Activated naive CD4-positive, alpha-beta T cell treated with anti-CD3 and anti-CD28 coated beads, Interleukin-2, amount 10 ng/mL, durations not matched to agents 7 days and 5 days (primary cell): ENCODE results near the gene POLD1.

Source experiments
- CTCF ChIA-PET: fragments of 350-600 bp; sonication (Branson Sonifier 250); formaldehyde crosslinking; loops from one replicate; lab custom pipeline; 2021; ENCODE audit warnings: antibody characterized with exemption; lab: Charles Lee
- DNase-seq: peaks from one replicate; pipeline ENCODE4 v3.0.0-alpha.2; 2020
- H3K27ac Mint-ChIP-seq: one replicate; pipeline ENCODE4 v1.8.0; 2021; ENCODE audit warnings: mild to moderate bottlenecking, moderate library complexity, mixed read lengths
- H3K27me3 Mint-ChIP-seq: one replicate; pipeline ENCODE4 v1.8.0; 2021; ENCODE audit warnings: mild to moderate bottlenecking, mixed read lengths
- H3K36me3 Mint-ChIP-seq: one replicate; pipeline ENCODE4 v1.8.0; 2021; ENCODE audit warnings: mixed read lengths
- H3K4me1 Mint-ChIP-seq: one replicate; pipeline ENCODE4 v1.8.0; 2021; ENCODE audit warnings: mixed read lengths
- H3K4me3 Mint-ChIP-seq: one replicate; pipeline ENCODE4 v1.8.0; 2021; ENCODE audit warnings: mild to moderate bottlenecking, moderate library complexity, mixed read lengths
- H3K9me3 Mint-ChIP-seq: one replicate; pipeline ENCODE4 v1.8.0; 2021; ENCODE audit warnings: mixed read lengths

The POLD1 gene

DNA sequence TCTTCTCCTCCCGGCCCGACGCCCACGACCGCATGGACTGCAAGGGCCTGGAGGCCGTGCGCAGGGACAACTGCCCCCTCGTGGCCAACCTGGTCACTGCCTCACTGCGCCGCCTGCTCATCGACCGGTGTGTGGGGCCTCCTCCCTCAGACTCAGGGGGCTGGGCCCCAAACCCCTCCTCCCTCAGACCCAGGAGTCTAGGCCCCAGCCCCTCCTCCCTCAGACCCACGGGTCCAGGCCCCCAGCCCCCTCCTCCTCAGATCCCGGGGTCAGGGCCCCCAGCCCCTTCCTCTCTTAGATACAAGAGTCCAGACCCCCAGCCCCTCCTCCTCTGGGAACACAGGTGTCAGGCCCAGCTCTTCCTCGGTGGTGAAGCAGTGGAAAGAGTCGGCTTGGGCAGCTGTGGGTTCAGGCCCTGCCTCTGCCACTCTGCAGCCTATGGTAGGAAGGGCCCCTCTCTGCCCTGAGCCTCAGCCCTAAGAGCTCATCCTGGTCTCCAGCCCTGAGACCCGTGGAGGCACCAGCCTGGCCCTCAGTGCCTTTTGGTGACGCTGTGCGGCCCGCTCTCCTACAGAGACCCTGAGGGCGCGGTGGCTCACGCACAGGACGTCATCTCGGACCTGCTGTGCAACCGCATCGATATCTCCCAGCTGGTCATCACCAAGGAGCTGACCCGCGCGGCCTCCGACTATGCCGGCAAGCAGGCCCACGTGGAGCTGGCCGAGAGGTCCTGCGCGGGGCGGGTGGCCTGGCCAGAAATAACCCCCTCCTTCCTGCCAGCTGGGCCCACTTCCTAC is 30.9 kb downstream of the POLD1 start:
- Mint-ChIP-seq H3K4me3 (no peak overlapping the region), H3K9me3 (no peaks in the 10 kb centered on the region), H3K27me3 (peaks cover 17% of the 10 kb centered on the region), H3K36me3 (peaks cover 12% of the 10 kb centered on the region), H3K4me1 (peaks cover 2% of the 10 kb centered on the region), H3K27ac (no peak overlapping the region)
- DNase-seq = peak; percentile 78
- CTCF ChIA-PET = interaction anchor here (0.8 to 1.3 kb wide), 7 partner anchors 10 to 72 kb away, joined by 3 to 7 read pairs (median 3); no protein-coding TSS in a partner anchor

DNA sequence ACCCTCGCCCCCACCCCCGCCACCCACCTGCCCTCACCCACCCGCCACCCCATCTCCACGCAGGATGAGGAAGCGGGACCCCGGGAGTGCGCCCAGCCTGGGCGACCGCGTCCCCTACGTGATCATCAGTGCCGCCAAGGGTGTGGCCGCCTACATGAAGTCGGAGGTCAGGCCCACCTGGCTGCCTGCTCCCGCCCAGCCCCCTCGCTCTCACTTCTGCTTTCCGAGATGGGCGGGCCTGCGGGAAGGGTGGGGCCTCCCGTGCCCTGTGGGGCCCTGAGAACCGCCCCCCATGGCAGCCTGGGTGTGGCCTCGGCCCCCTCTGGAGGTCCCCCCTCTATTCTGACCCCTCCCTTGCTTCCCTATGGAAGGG is 31.5 kb downstream of the POLD1 start:
- Mint-ChIP-seq H3K9me3 (no peaks in the 10 kb centered on the region), H3K27me3 (peaks cover 17% of the 10 kb centered on the region), H3K4me3 (no peak overlapping the region), H3K36me3 (peaks cover 9% of the 10 kb centered on the region), H3K4me1 (peaks cover 5% of the 10 kb centered on the region), H3K27ac (no peak overlapping the region)
- DNase-seq = no peak
- CTCF ChIA-PET = interaction anchor here (0.8 to 1.3 kb wide), 7 partner anchors 9 to 72 kb away, joined by 3 to 7 read pairs (median 3); no protein-coding TSS in a partner anchor

DNA sequence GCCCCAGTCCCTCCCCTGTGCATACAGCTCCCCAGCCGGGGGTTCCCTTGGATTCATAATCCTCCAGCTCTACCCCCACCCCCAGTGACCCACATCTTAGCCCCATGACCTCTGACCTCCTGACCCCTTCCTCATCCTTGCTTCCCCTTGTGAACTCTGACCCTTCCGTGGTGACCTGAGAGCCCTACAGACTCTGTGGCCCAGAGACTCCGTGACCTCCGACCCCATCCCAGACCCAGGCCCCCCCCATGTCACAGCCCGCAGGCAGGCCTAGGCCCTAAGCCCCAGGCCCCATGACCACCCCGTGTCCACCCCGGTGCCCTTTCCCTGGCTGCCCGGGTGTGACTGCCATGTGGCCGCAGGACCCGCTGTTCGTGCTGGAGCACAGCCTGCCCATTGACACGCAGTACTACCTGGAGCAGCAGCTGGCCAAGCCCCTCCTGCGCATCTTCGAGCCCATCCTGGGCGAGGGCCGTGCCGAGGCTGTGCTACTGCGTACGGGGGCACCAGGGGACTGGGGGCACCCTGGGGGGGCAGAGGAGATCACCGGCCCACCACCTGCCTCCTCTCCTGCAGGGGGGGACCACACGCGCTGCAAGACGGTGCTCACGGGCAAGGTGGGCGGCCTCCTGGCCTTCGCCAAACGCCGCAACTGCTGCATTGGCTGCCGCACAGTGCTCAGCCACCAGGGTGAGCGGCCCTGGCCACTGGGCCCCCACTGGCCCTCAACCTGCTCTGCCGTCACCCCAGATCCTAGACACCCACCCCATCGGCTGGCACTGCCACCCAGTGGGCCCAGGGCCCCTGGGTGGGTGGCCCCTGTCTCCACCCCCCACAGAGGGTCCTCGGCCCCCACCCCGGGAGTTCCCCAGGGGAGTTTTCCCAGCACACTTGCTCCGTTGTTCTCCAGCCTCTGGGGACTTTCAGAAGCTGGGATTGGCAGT is 32.2 kb downstream of the POLD1 start:
- DNase-seq = no peak
- CTCF ChIA-PET = interaction anchor here (0.9 to 1.3 kb wide), 4 partner anchors 9 to 50 kb away, joined by 3 to 4 read pairs (median 3); no protein-coding TSS in a partner anchor
- H3K4me3 Mint-ChIP-seq = no peak overlapping the region
- H3K36me3 Mint-ChIP-seq = peaks cover 8% of the 10 kb centered on the region
- peaks cover 17% of the 10 kb centered on the region for H3K27me3 Mint-ChIP-seq
- H3K9me3 Mint-ChIP-seq = no peaks in the 10 kb centered on the region
- peaks cover 5% of the 10 kb centered on the region for H3K4me1 Mint-ChIP-seq
- H3K27ac Mint-ChIP-seq = no peak overlapping the region

DNA sequence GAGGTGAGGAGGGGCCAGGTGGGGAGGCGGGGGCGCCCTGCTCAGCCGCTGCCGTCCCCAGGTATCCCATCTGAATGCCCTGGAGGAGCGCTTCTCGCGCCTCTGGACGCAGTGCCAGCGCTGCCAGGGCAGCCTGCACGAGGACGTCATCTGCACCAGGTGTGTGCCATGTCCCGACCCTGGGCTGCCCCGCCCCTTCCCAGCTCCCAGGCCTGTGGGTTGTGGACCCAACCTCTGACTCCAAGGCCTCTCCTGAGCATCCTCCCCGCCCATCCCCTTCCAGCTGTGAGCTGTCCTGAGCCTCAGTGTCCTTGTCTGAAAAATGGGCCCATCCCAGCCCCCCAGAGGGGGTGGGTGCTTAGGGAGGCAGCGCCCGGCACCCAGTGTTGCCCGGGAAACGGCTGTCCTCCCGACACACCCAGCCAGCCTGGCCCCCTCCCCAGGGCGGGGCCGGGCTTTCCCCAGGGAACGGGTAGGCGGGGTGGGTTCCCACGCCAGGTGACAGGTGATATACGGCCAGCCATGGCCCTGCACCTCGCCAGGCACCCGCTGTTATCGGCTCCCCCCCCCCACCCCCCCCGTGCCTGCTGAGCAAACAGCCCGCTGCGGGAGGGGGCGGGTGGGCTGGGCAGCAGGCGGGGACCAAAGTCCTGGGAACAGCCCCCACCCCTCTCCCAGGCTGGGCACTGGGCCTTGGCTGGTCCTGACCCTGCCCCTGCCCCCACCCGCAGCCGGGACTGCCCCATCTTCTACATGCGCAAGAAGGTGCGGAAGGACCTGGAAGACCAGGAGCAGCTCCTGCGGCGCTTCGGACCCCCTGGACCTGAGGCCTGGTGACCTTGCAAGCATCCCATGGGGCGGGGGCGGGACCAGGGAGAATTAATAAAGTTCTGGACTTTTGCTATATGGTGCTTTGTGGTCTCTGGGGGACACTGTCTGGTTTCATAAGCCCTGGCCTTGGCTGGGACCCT is 33.2 kb downstream of the POLD1 start:
- H3K4me1 Mint-ChIP-seq = peaks cover 5% of the 10 kb centered on the region

DNA sequence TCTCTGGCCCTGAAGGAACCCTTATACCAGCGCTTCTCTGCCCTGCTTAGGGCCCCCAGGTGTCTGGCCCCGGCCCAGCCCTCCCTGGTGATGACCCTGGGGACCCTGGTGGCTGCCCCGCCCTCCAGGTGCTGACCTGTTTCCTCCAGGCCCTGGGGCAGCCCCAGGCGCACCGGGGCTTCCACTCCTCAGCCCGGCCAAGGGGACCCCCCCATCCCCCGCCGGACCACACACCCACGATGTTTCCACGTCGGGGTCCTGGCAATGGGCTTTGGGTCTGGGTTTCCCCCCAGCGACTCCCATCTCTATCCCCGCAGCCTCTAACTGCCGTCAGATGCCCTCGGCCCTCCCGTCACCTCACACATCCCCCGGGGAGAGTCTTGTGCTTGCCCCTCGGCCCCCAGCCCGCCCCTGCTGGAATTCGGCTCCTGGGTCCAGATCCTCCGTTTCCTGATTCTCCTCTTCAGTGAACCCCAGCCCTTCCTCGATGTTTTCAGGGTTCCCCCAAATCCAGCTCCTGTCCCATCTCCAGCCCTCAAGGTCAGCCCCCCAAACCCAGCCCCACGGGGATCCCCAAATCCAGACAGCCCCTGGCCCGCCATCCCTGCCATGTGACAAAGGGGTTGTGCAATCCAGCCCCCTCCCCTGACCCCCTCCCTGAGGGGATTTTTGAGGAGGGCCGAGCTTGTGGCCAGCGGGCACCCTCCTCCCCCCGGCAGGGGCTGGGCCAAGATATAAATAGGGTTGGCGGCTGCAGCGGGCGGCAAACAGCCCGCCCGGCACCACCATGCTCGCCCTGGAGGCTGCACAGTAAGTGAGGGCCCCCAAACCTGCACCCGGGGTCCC is 34.3 kb downstream of the POLD1 start, which contains the start of gene SPIB:
SPIB (plus strand) TSS at position 763 of the 846 bp plus-strand sequence; CDS start at position 788, 25 bp downstream.
- no peaks in the 10 kb centered on the region for H3K9me3 Mint-ChIP-seq
- no peak within 1 kb of the TSS for H3K27ac Mint-ChIP-seq
- peaks cover 5% of the 10 kb centered on the region for H3K36me3 Mint-ChIP-seq
- no peak within 1 kb of the TSS for H3K4me3 Mint-ChIP-seq
- peaks cover 5% of the 10 kb centered on the region for H3K4me1 Mint-ChIP-seq
- H3K27me3 Mint-ChIP-seq = peaks cover 17% of the 10 kb centered on the region
- no peak for DNase-seq
- CTCF ChIA-PET = interaction anchor here (1.3 kb wide), 1 partner anchor 42 kb away, joined by 4 read pairs; no protein-coding TSS in a partner anchor

More for the DNA sequence above, 33.2 kb downstream of the POLD1 start:
- no peak for DNase-seq
- peaks cover 17% of the 10 kb centered on the region for H3K27me3 Mint-ChIP-seq
- CTCF ChIA-PET = no interaction called here
- no peak overlapping the region for H3K4me3 Mint-ChIP-seq
- H3K36me3 Mint-ChIP-seq = peaks cover 7% of the 10 kb centered on the region
- no peak overlapping the region for H3K27ac Mint-ChIP-seq
- H3K9me3 Mint-ChIP-seq = no peaks in the 10 kb centered on the region

DNA sequence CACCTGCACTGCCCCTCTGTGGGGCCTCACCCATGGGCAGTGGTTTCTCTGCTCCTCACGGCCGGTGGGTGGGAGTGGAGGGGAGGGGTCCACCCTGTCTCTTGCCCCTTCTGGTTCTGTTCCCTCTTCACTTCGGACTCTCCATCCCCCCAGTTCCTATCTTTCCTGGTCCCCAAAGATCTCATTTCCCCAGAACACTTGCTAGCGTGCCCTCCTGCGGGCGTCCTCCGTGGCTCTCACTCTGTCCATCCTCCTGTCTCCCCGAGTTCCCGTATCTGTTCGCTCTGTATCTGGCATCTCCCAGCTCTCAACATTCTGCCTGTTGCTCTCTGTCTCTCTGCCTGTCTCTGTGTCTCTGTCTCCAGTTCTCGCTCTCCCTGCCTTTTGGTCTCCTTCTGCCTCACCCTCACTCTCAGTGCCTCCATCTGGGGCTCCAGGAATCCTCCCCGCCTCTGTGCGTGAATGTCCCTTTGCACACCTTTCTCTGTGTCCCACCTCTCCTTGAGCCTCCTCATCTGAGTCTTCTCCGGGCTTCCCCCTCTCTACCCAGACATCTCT is 35.0 kb downstream of the POLD1 start:
- DNase-seq = no peak
- Mint-ChIP-seq H3K9me3 (no peaks in the 10 kb centered on the region), H3K4me3 (no peak overlapping the region), H3K27ac (no peak overlapping the region), H3K36me3 (peaks cover 5% of the 10 kb centered on the region), H3K27me3 (peaks cover 17% of the 10 kb centered on the region), H3K4me1 (peaks cover 5% of the 10 kb centered on the region)
- CTCF ChIA-PET = interaction anchor here (1.3 kb wide), 1 partner anchor 42 kb away, joined by 4 read pairs; no protein-coding TSS in a partner anchor

DNA sequence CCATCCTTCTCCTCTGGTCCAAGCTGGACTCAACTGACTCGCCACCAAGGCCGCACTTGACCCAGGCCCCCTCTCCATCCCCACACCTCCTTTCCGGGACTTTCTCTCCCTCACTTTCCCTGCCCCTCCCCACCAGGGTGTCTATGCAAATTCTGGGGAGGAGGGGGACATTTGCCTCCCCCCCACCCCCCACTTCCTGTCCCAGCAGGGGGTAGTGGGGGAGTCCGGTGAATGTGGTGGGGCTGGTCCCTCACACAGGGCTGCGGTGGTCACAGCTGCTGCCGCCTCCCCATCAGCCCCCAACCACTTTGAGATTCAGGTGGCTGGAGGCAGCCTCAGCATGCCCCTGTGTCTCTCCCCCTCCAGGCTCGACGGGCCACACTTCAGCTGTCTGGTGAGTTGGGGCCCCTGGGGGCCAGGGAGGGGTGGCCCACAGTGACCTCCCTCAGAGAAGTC is 35.5 kb downstream of the POLD1 start:
- H3K27ac Mint-ChIP-seq = no peak overlapping the region
- DNase-seq = no peak
- peaks cover 5% of the 10 kb centered on the region for H3K36me3 Mint-ChIP-seq
- H3K27me3 Mint-ChIP-seq = peaks cover 17% of the 10 kb centered on the region
- H3K9me3 Mint-ChIP-seq = no peaks in the 10 kb centered on the region
- peaks cover 5% of the 10 kb centered on the region for H3K4me1 Mint-ChIP-seq
- CTCF ChIA-PET = interaction anchor here (1.3 kb wide), 1 partner anchor 41 kb away, joined by 4 read pairs; no protein-coding TSS in a partner anchor
- no peak overlapping the region for H3K4me3 Mint-ChIP-seq

DNA sequence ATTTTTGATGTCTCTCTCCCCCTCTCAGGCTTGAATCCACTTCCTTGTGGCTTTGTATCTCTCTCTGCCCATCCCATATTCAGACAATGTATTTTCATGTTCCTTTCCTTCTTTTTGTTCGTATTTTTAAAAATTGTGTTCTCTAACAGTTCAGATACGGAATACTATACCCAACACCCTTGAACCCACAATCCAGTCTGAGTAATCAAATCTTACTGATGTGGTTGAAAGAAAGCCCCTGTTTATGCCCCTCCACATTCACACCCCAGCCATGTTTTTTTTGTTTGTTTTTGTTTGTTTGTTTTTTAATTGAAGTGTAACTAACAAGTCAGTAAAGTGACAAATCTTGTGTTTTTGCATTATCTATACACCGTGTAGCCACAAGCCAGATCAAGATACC is 36.0 kb downstream of the POLD1 start:
- no peaks in the 10 kb centered on the region for H3K9me3 Mint-ChIP-seq
- no peak for DNase-seq
- H3K36me3 Mint-ChIP-seq = peaks cover 2% of the 10 kb centered on the region
- H3K27ac Mint-ChIP-seq = no peak overlapping the region
- CTCF ChIA-PET = no interaction called here
- peaks cover 17% of the 10 kb centered on the region for H3K27me3 Mint-ChIP-seq
- H3K4me1 Mint-ChIP-seq = peaks cover 5% of the 10 kb centered on the region
- no peak overlapping the region for H3K4me3 Mint-ChIP-seq

DNA sequence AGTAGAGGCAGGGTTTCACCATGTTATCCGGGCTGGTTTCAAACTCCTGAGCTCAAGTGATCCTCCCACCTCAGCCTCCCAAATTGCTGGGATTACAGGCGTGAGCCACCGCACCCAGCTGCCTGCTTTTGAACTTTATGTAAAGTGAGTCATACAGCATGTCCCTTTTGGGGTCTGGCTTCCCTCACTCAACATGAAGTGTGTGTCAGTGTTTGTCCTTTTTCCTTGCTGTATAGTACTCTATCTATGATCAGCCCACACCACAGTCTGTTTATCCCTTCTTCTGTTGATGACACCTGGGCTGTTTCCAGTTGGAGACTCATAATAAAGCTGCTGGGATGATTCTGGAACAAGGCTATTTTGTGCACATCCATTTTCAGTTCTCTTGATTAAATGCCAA is 36.7 kb downstream of the POLD1 start:
- H3K27ac Mint-ChIP-seq = no peak overlapping the region

DNA sequence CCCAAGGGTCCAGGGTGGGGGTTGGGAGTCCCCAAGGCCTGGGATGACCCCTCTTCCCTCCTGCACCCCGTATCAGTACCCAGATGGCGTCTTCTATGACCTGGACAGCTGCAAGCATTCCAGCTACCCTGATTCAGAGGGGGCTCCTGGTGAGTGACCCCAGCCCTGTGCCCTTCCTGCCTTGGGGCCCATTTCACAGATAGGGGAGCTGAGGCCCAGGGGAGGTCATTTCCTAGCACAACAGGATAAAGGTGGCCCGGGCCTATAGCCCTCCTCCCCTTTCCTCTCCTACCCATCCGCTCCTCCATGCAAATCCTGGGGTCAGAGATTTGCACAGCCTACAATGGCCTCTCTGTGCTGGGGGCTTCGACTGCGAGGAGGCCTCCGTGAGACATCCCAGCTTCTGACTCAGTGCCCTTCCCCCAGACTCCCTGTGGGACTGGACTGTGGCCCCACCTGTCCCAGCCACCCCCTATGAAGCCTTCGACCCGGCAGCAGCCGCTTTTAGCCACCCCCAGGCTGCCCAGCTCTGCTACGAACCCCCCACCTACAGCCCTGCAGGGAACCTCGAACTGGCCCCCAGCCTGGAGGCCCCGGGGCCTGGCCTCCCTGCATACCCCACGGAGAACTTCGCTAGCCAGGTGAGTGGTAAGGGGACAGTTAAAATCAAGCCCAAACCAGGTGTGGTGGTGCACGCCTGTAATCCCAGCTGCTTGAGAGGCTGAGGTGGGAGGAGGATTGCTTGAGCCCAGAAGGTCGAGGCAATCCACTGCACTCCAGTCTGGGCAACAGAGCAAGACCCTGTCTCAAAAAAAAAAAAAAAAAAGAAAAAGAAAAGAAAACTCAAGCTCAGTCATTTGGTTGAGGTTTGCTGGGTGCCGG is 38.5 kb downstream of the POLD1 start:
- no peak for DNase-seq
- H3K4me3 Mint-ChIP-seq = no peak overlapping the region
- H3K4me1 Mint-ChIP-seq = peaks cover 7% of the 10 kb centered on the region
- H3K27ac Mint-ChIP-seq = no peak overlapping the region
- peaks cover 20% of the 10 kb centered on the region for H3K27me3 Mint-ChIP-seq
- CTCF ChIA-PET = no interaction called here
- no peaks in the 10 kb centered on the region for H3K36me3 Mint-ChIP-seq
- H3K9me3 Mint-ChIP-seq = no peaks in the 10 kb centered on the region

More for the DNA sequence above, 36.7 kb downstream of the POLD1 start:
- CTCF ChIA-PET = no interaction called here
- Mint-ChIP-seq H3K36me3 (peaks cover 2% of the 10 kb centered on the region), H3K4me1 (peaks cover 5% of the 10 kb centered on the region), H3K27me3 (peaks cover 17% of the 10 kb centered on the region), H3K4me3 (no peak overlapping the region), H3K9me3 (no peaks in the 10 kb centered on the region)
- no peak for DNase-seq

DNA sequence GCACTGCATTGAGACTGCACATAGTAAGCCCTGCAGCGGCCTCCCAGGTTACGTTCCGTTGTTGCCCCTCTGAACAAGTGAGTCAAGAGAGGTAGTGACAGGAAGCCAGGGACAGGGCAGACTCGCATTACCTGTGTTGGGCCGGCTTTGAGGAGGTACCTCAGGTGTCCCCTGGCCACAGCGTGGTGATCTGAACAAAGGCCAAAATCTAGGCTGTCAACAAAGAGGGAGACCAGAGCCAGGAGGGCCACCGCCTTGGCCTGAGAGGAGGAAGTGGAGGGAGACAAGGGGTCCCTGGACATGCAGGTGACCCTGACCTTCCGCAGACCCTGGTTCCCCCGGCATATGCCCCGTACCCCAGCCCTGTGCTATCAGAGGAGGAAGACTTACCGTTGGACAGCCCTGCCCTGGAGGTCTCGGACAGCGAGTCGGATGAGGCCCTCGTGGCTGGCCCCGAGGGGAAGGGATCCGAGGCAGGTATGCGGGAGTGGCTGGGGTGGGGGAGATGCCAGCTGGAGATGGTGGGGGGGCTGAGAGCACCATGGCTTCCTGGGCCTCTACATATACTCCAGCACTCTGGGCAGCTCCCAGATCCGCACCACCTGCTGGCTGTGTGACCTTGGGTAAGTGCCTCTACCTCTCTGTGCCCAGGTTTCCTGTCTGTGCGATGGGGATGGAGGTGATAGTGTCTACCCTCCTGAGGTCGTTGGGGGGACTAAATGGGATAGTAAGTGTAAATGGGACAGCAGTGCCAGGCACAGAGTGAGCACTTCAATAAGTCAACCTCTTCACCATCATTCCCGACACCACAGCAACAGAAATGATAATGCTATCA is 39.3 kb downstream of the POLD1 start:
- peaks cover 7% of the 10 kb centered on the region for H3K4me1 Mint-ChIP-seq
- CTCF ChIA-PET = no interaction called here
- no peak overlapping the region for H3K4me3 Mint-ChIP-seq
- no peaks in the 10 kb centered on the region for H3K36me3 Mint-ChIP-seq
- no peaks in the 10 kb centered on the region for H3K9me3 Mint-ChIP-seq
- DNase-seq = no peak
- peaks cover 23% of the 10 kb centered on the region for H3K27me3 Mint-ChIP-seq
- no peak overlapping the region for H3K27ac Mint-ChIP-seq
